CD4-positive, alpha-beta T cell treated with Interleukin-21 for 1 hour (primary cell): Measurements from ENCODE around the gene SETD3.
A peak's percentile ranks its signal among the peaks of the same experiment; 100 is the strongest.

Experiments used
- DNase-seq: peaks from one replicate; pipeline ENCODE4 v3.0.0-alpha.2; 2020

Gene SETD3

DNA sequence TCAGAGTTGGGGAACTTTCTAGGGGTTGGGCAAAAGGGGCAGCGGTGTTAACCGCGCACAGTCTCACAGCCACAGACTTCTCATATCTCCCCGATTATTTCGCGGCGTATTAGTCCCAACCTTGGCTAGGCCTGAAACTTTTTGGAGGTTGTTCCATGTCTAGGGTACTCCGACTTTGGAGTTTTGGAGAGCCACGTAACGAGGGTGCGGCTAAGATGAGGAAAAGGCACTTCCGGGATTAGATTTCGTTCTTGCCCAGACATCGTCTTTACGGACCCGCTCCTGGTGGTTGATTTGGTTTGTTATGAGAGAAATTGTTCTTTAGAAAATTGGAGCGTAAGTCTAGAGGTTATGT lies 1.1 kb upstream of the SETD3 start:
- DNase-seq: peak; percentile 44

DNA sequence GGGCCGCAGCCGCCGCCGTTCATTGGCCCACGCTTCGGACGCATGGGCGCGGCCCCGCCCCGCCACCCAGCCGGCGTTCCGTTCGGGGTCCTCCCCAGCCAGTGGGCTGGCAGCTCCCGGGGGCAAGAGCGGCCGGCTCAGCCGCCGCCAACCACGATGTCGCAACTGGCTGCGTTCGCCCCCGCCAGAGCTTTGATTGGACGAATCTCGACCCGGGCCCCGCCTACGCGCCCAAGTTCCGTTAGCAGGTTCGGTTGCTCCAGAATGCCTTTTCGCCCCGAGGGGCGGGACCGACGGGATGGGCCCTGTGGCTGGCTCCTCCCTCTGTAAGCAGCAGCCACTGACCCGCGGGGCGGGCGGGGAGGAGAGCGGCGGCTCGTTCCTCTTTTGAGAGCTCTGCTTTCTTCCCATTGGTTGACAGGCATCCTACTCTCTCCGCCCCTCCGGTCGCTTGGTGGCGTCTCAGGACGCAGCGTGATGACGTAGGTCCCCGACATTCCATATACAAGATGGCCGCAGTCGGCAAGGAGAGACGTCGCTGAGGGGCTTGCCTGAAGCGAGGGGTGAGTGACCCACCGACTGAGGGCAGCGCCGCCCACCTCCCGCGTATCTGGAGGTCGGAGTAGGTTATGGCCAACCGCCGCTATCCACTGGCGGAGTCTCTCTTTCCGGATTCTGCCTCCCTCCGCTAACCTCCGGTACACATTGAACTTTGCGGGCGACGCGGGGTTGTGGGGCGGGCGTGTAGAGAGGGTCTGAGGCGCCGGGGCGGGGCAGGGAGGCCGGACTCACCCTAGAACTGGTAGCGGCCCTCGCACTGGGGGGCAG lies 472 bp upstream of the SETD3 start, which contains the start of gene CCNK:
Gene CCNK (plus strand): TSS at position 493 of the 828 bp plus-strand sequence. CDS start 11,269 bp downstream, outside the sequence.
- DNase-seq: peak; percentile 100

DNA sequence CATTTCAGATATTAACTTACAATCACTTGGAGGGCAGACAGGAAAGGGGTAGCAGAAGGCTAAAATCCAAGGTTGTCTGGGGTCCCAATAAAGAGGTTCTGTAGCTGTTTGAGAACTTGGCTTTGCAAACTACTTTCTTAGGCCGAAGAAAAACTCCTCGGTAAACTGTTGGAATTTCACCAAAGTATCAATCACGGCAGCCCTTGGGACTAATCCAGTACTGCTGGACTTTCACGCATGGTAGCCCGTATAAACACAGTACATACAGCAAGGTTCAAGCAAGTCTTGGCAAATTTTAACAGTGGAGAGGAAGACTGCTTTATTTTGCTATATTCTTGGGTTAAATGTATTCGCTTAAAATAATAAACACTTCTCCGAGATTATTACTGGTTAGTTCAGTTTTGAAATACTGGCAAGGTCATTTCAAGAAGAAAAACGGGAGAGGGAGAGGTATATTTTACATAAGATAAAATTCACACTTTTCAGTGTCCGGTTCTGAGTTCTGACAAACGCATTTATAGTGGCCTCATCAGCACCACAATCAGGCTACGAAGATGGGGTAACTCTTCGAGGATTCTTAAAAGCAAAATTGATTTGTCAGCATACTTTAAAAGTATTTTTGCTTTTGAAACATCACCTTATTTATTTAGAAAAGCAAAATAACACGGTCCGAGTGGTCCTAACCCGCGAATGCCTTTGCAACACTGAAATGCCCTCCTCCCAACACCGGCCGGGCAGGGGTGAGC lies 1.3 kb downstream of the SETD3 start:
- no peak for DNase-seq

DNA sequence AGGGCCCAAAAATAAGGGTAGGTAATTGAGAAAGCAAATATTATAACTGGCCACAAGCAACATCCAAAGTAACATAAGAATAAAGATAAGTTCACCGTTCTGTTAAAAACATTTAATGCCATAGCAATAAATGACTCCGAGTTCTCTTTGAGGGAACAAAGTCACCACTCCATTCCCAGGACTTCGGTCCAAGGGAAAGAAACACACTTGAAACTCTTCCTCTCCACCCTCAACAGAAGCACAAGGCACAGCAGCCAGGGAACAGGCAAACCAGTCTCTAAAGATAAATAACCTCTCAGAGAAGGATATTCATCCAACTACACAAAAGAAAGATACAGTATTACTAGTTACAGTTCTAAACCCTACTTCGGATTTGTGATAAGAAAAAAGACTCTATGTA lies 2.5 kb downstream of the SETD3 start:
- DNase-seq: no peak

DNA sequence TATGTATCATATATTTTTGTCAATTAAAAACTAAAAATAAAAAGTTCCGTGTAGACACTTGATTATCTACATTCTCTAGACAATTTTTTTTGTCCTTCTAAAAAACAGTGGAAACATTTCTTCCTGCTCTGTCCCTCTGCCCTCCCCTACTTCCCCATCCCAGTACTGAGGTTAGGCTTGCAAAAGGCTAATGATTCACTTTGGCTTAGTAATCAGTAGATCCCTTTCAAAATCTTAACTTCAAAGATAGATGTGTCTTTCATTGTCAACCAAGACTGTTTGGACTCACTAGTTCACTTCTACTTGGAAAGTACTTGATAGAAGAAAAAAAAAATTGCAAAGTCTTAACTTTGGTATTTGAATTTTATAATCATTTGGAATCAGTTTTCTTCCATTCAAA lies 3.8 kb downstream of the SETD3 start:
- no peak for DNase-seq

DNA sequence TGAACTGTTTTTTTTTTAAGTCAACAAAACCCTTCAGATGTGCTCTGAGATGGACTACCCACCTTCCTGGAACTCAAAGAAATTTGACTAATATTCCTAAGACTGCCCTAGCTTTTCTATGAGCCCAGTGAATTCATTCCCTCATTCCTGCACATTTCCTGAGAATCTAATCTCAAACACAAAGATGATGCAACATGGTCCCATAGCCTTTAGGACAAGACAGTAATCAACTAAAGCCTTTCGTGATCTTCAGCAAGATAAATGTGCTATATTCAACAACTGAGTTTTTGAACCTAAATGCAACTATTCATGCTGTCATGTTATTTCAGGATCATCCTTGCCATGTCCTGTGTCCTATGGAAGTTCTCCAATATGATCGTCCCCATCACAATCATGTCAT lies 5.0 kb downstream of the SETD3 start:
- DNase-seq: no peak

DNA sequence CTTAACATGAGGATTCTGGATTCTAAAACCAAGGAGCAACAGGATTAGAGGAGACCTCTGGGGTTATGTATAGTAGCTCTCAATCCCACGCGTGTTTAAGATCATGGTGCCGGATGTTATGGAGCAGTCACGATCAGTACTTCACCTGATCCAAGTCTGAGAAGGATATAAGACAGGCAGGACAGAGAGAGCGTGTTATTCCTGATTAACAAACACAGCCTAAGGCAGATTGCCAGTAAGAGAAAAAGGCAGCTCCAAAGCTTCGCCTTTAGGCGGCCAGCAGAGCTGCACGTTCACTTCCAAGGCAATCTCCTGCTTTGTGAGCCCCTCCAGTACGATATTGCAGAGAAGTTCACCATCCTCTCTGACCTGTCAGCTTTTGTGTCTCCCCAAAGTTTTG lies 5.5 kb downstream of the SETD3 start:
- DNase-seq: no peak

DNA sequence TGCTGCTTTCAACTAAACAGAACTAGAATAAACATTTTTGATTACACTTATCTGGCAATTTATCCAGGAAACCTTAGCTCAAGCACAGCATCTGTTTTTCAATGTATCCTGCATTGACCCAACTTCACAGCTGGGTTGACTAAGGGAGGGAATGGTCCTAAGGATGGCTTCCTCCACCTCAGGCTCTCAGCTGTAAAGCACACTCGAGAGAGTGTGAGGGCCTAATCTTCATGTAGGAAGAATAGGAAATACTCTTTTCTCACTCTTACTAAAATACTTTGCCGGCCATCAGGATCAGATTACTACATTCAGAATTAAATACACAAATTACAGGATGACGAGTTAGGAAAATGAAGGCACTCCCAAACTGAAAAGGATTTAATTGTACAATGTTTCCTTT lies 7.2 kb downstream of the SETD3 start:
- no peak for DNase-seq

DNA sequence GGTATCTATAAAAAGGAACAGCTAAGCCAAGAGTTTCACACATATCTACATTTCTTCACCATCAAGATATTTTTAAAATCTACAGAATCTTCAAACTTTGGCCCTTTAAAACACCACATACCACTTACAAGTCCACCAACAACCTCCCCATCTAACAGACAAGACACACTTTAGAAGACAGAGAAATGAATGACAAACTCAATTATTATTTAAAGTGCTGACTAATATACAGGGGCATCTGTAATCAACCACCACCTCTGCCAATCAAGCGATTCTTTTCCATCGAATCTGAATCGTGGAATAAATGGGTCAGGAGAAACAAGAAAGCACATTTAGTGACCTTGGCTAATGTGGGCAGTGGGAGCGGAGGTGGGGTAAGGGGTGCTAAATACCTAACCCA lies 7.7 kb downstream of the SETD3 start:
- no peak for DNase-seq

DNA sequence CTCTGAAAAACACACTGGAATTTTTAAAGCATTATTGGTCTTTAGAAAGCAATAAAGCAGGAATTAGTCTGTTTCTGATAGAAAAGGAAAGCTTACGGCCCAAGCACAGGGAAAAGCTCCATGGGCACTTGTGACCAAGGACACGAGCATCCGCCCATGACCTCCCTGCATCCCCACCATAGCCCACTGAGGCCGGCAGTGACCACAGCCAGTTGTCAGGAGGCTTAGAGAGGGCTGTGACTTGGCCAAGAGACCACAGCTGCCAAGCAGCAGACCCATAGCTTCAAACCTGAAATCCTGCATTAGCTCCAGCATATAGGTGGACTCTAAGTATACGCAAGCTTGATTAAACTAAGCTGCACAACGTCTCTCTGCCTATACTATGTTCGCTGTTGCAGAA lies 8.9 kb downstream of the SETD3 start:
- DNase-seq: no peak

DNA sequence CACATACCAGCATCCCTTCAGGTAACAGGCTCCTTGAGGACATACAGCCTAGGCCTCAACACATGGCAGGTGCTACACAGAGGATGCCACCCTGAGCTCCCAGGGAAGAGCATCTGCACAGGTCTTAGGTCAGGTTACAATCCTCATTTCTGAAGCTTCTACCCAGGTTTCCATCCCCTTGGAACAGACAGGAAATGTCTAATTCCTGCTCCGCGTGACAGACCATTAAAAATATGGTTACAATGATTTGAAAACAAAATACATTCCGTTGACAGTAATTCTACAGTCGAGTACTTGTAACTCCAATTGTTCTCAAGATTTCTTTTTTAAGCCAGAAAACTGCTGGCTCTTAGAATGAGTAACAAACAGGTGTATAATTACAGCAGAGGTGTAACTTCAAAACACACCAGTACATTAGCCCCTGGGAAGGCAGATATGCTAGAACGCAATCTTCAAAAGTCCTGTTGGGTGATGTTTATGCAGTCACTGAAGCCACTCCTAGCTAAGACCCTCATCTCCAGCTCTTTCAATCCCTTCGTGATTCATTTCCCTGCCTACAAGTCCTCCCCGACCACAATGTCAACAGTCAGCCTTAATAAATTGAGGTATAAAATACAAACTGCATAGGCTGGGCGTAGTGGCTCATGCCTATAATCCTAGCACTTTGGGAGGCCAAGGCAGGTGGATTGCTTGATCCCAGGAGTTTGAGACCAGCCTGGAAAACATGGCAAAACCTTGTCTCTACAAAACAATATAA lies 11.6 kb downstream of the SETD3 start:
- no peak for DNase-seq

DNA sequence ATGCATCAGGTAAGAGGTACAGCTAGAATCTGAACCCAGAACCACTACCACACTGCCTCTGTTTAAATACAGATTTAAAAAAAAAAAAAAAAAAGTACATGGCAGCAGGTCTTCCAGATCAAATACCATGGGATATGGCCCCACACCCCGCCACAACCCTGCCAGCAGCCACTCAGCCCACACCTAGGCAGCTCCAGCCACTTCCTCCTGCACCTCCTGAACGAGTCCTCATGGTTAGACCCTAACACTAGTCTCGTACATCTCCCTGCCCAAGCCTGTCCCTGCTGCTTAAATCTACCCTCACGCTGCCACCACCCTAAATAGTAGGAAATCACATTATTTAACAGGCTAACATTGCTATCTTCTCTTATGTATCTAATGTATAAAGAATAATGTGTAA lies 12.6 kb downstream of the SETD3 start:
- DNase-seq: no peak

DNA sequence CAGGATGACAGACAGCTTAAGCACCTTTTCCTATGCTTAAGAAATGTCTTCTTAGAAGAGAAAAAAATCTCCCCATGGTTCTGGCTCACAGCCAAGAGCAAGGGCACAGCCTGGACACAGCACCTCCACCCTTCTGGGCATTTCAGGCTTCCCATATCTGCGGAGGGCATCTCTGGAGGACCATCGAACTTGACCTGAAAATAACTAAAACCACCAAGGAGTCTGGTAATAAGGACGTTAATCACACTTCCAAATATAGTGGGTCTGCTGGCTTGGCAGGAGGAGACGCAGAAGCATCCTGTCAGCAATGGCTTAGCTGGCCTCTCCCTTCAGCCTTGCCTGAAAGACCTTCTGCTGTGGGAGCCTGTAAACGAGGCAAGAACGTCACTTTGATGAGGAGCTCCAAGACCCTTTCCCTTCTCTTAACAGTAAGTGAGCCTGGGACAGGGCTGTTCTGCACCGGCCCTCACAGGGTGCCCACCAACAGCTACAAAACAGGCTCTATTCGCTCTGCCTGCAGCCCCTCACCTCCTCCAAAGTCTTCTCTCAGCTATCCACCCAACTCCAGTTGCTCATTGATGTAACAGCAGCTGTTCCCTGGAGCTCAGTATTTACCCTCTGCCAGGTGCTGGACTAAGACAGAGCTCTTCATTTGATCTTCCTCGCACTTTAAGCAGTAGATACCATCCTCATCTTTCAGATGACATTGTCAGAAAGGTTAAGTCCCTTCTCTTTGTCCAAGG lies 13.2 kb downstream of the SETD3 start:
- no peak for DNase-seq

DNA sequence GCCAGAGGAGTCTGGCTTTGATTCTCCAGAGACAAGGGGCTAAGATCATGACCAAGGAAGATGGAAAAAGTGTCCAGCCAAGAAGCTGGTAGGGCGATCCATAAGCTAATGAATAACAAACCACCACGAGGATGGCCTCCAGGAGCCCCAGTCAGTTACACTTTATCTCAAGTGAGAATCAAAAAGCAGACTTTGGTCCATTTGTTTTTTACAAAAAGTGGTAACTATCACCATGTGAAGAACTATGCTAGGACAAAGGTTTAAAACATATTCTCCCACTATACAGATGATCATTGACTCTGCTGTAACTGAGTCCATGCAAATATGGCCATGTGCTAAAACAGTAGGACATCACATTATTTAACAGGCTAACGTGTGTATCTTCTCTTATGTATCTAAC lies 13.9 kb downstream of the SETD3 start:
- DNase-seq: no peak

DNA sequence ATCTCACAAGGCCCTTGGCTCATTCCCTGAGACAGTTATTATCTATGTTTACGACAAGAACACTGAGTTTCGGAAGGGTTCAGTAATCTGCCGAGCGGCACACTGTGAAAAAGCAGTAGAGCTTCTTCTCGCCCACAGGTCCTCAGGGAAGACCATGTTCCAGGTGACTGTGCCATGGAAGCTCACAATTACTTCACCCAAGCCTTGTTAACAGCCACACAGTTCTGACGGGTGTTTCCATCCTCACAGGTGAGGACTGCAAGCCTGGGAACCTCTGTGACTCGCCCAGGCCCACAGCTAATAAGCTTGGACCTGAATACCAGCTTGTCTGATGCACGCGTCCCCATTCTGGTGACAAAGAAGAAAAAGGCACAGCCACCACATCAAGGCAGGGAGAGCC lies 15.4 kb downstream of the SETD3 start:
- no peak for DNase-seq

DNA sequence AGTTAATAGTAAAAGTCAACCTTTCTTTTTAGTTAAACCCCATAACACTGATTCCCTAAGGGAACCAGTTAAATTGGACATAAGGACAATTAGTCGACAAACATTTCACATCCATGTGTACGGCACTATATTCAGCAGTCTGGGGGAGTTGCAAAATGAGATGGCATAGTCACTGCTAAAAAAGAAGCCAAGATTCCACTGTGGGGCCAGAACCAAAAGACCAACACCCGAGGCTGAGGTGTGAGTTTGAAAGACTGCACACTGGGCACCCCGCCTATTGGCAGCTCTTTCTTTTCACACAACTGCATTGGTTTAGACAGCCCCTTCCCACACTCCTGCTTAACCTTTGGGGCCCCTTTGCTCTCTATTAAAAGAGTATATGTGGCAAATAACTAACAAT lies 16.7 kb downstream of the SETD3 start:
- no peak for DNase-seq

DNA sequence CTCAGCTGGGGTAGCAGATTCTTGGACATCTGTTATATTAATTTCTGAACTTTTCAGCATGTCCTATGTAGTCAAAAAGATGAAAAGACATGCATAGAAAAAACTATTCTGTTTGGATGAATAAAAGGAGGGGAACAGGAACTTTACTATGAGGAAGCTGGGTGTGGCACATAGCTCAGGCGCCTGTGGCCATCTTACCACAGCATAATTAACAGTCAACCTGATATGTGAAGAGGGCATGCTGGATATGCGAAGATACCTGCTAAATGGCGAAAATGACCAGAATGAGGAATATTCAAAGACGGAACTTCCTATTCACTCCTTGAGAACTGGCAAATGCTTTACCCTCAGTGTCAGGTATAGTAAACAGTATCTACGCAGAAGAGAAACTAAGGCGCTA lies 18.4 kb downstream of the SETD3 start:
- DNase-seq: no peak

DNA sequence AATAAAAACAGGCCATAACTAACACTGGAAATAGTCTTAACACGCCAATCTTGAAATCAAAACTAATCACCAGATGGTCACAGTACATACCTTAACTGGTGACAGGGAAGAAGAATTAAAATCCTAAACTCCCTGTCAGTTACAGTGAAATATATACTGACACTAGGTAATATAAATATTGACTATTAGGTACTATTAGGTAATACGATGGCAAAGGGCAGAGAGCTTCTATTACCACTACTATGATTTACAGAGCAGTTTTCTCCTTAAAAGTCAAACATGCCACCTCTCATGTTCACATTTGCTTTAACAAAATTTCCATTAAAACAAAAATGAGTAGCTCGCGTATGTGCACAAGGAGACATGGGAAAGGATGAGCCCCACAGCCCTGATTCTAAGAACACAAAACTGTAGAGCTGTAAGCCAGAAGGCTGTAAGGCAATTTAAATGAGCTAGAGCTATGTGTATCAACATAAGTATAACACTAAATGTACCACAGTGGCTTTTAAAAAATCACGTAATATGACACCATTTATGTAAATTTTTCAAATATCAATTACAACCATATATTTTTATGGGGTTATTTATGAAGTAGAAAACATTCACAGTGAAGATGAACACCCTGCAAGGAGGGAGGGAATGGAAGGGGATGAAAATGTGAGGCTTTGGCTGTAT lies 19.1 kb downstream of the SETD3 start:
- DNase-seq: no peak

DNA sequence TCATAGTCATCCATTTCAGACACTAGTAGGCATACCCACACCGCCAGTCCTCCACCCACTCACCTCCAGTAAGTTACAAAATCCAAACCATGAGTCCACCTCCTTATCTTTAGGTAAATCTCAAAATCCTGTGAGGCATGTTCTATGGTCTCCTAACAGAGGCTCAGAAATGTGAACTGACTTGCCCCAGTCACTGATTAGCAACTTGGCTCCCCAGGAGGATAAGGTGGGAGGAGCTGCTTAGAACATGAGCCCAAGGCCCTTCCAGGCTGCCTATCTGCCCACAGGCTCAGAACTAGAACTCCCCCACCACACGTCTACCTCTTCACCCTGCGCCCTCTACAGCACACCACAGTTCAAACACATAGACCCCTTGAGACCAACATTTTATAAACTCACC lies 19.9 kb downstream of the SETD3 start:
- DNase-seq: no peak

DNA sequence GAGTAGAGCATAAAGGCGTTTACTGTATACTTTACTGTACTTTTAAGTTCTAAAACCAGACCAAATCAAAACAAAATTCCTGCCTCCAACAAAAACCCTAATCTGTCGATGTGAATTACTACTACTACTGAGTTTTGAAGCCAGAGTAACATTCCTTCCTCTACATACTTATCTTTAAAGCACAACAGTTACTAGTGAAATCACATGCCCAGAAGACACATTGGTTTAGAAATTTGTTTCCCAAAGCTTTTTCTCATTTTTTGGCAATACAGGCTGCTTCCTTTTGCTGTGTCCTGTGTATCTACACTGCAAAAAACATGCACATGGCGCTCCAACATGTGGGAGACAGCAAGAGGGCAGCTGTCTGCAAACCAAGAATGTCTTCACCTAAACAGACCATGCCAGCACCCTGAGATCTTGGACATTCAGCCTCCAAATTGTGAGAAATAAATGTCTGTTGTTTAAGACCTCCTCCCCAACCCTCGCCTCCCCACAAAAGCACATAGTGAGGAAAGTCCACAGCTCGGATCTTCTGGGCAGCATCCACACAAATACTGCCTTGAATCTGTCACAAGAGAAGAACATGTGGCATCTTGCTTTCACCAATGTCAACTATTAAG lies 21.1 kb downstream of the SETD3 start:
- no peak for DNase-seq

DNA sequence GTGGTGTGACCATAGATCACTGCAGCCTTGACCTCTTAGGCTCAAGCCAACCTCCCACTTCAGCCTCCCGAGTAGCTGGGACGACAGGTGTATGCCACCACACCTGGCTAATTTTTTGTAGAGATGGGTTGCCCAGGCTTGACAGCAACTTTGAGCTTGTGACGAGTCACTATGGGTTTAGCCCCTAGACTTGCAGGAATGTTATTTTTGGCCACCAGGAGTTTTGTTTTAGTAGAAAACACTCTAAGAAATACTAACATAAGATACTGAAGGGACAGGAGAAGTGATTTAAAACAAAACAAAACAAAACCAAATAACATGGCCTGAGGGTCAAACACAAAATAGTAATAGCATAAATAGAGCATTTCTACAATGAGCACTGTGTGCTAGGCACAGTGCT lies 26.4 kb downstream of the SETD3 start:
- no peak for DNase-seq

DNA sequence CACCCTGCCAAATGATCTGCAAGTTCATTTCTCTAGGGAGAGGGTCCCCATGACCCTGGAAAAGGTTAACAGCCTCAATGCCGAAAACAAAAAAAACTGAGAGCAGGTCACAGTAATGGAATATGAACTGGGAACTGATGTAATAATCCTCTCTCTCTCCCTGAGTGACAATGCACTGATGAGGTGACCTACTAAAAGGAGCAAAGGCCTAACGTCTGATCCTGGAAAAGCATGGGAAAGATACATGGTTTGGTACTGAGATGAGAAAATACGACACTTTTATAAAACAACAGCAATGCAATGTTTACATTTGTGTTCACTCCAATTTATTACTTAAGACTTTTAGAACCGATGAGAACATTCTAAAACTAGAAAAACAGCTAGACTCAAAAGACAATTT lies 27.7 kb downstream of the SETD3 start:
- DNase-seq: no peak
